K562 (cell line): ENCODE measurements around the gene EPHB2. TPM values are rescaled to one million over a fixed set of nuclear protein-coding genes. Genes with fewer than 3 reads are reported as not detected.

ENCODE experiments used
- ATAC-seq: fragments of 200-7000 bp; cut with Tn5 transposase; 3 replicates; pipeline ENCODE4 v1.9.1; 2020; ENCODE audit warnings: moderate library complexity
- BruUV-seq: library from RNA; stranded (reverse); fragments of 400-500 nt; replicated peaks from 2 replicates; lab custom pipeline; 2021; lab: Mats Ljungman, UMichigan
- CTCF ChIA-PET: fragments of 300-600 bp; formaldehyde crosslinking; extraction: SDS; loops from one replicate; lab custom pipeline; 2021; ENCODE audit warnings: low intra/inter-chr PET ratio; lab: Yijun Ruan, JAX
- POLR2A ChIA-PET: fragments of 300-600, 350-650 bp; sonication (Branson Sonifier 250); formaldehyde crosslinking; extraction: SDS; loops from one replicate; lab custom pipeline; 2021; ENCODE audit warnings: antibody characterized with exemption, inconsistent platforms; lab: Yijun Ruan, JAX
- DNase-seq, 4 experiments: peaks; one replicate each; pipeline versions ENCODE4 v3.0.0 to v3.0.0-alpha.2; 2011 to 2018; ENCODE audit warnings: low spot score in 3 of 4, mixed read lengths in 3 of 4; ENCODE audit errors: extremely low read depth in 1 of 4
- FAIRE-seq: peaks from 2 replicates; lab custom pipeline; 2011; peaks lifted over from hg19 to GRCh38; lab: Jason Lieb, UNC
- H2AFZ ChIP-seq: 2 replicates; pipeline ENCODE4 v1.6.0; 2011; ENCODE audit warnings: low read depth, low read length, control low read depth, inconsistent platforms
- H3K27ac ChIP-seq: fragments of 200-600 bp; 3 replicates; pipeline ENCODE4 v1.8.0; 2011; ENCODE audit warnings: low read depth, mild to moderate bottlenecking, control low read depth, inconsistent platforms, low read length, moderate library complexity, mixed read lengths; ENCODE audit errors: extremely low read depth
- H3K27me3 ChIP-seq, 2 experiments: fragments of 300-600 bp in 1 of 2; 2 replicates in 1 of 2; 3 replicates in 1 of 2; pipeline versions ENCODE4 v1.6.0 to v1.8.0; 2011; ENCODE audit warnings: inconsistent platforms in 2 of 2, low read length in 2 of 2, mild to moderate bottlenecking in 1 of 2, mixed read lengths in 1 of 2, moderate library complexity in 1 of 2; ENCODE audit not compliant: control insufficient read depth in 2 of 2, insufficient read depth in 2 of 2
- H3K36me3 ChIP-seq: fragments of 300-600 bp; 3 replicates; pipeline ENCODE4 v1.8.0; 2011; ENCODE audit warnings: mild to moderate bottlenecking, low read length, inconsistent platforms; ENCODE audit not compliant: control insufficient read depth, insufficient read depth
- H3K4me1 ChIP-seq, 2 experiments: fragments of 200-600 bp in 1 of 2; replicated peaks in 1 of 2; 2 replicates in 1 of 2; 3 replicates in 1 of 2; pipeline versions ENCODE4 v1.5.1 to v1.8.0; 2011; ENCODE audit warnings: inconsistent platforms in 2 of 2, low read length in 2 of 2, mild to moderate bottlenecking in 1 of 2, mixed read lengths in 1 of 2, moderate library complexity in 1 of 2; ENCODE audit not compliant: control insufficient read depth in 2 of 2, insufficient read depth in 2 of 2
- H3K4me2 ChIP-seq: 2 replicates; pipeline ENCODE4 v1.6.1; 2011; ENCODE audit warnings: low read length, control low read depth, inconsistent platforms, mixed read lengths; ENCODE audit not compliant: insufficient read depth
- H3K4me3 ChIP-seq: fragments of 200-600 bp; sonication (generic), shearing (Covaris generic); 2 replicates; pipeline ENCODE4 v1.5.1; 2016; ENCODE audit warnings: control low read depth, inconsistent platforms
- H3K79me2 ChIP-seq: fragments of 200-600 bp; 3 replicates; pipeline ENCODE4 v1.8.0; 2011; ENCODE audit warnings: low read length, inconsistent platforms; ENCODE audit not compliant: control insufficient read depth, insufficient read depth
- H3K9ac ChIP-seq, 2 experiments: 2 replicates each; pipeline versions ENCODE4 v1.6.0 to v1.6.1; 2011; ENCODE audit warnings: low read depth in 2 of 2, low read length in 2 of 2, control low read depth in 1 of 2, inconsistent platforms in 1 of 2, mild to moderate bottlenecking in 1 of 2, mixed read lengths in 1 of 2; ENCODE audit not compliant: insufficient read depth in 1 of 2
- H3K9me1 ChIP-seq: one replicate; pipeline ENCODE4 v1.6.0; 2011; ENCODE audit warnings: inconsistent platforms, mild to moderate bottlenecking, low read length, moderate library complexity; ENCODE audit not compliant: control insufficient read depth, insufficient read depth
- H3K9me3 ChIP-seq: replicated peaks from 2 replicates; pipeline ENCODE4 v1.5.1; 2011; ENCODE audit warnings: low read depth, low read length, inconsistent platforms; ENCODE audit not compliant: control insufficient read depth, insufficient read depth
- H4K20me1 ChIP-seq: replicated peaks from 2 replicates; pipeline ENCODE4 v1.6.1; 2011; ENCODE audit warnings: low read length, inconsistent platforms, mixed read lengths; ENCODE audit not compliant: control insufficient read depth, insufficient read depth
- BACH1 ChIP-seq: fragments of 200-800 bp; sonication (Bioruptor generic); IDR thresholded peaks from 2 replicates; pipeline ENCODE4 v1.6.1; 2016; ENCODE audit warnings: missing genetic modification characterization, missing compliant biosample characterization
- CBX3 ChIP-seq, 2 experiments: IDR thresholded peaks; 1 replicate in 1 of 2; 2 replicates in 1 of 2; pipeline ENCODE4 v1.6.1; 2012; ENCODE audit warnings: inconsistent platforms in 2 of 2, low read length in 2 of 2, borderline replicate concordance in 1 of 2, control low read depth in 1 of 2
- CTBP1 ChIP-seq: fragments of 450-650 bp; IDR thresholded peaks from 2 replicates; pipeline ENCODE4 v1.6.1; 2016; ENCODE audit warnings: borderline replicate concordance
- ETV6 ChIP-seq, 3 experiments: fragments of 150-350 bp in 1 of 3; sonication (generic) in 1 of 3; formaldehyde crosslinking in 1 of 3; IDR thresholded peaks; 2 replicates each; pipeline versions ENCODE4 v1.6.1 to v1.8.0; 2014 to 2022; ENCODE audit warnings: borderline replicate concordance in 2 of 3, low read depth in 2 of 3, antibody characterized with exemption in 1 of 3, low read length in 1 of 3, mild to moderate bottlenecking in 1 of 3, missing genetic modification reagents in 1 of 3
- HDAC1 ChIP-seq, 2 experiments: fragments of 450-650 bp; IDR thresholded peaks; 2 replicates each; pipeline ENCODE4 v1.6.1; 2016 to 2017; ENCODE audit warnings: inconsistent platforms in 1 of 2, mild to moderate bottlenecking in 1 of 2, moderate library complexity in 1 of 2
- KDM4B ChIP-seq, 2 experiments: fragments of 450-650 bp in 1 of 2; sonication (generic) in 1 of 2; IDR thresholded peaks; 2 replicates each; pipeline ENCODE4 v1.6.1; 2016 to 2017; ENCODE audit warnings: borderline replicate concordance in 2 of 2, antibody characterized with exemption in 1 of 2, low read depth in 1 of 2, mild to moderate bottlenecking in 1 of 2
- MLLT1 ChIP-seq, 2 experiments: fragments of 450-650 bp; IDR thresholded peaks; 2 replicates each; pipeline ENCODE4 v1.6.1; 2016
- NR0B1 ChIP-seq: fragments of 450-650 bp; IDR thresholded peaks from one replicate; pipeline ENCODE4 v1.6.1; 2018; ENCODE audit warnings: mild to moderate bottlenecking, moderate library complexity; ENCODE audit not compliant: partially characterized antibody
- PHB ChIP-seq: fragments of 250-450 bp; sonication (Bioruptor Pico); IDR thresholded peaks from 2 replicates; pipeline ENCODE4 v1.5.0; 2021
- RBFOX2 ChIP-seq: fragments of 200-400 bp; formaldehyde crosslinking; IDR thresholded peaks from 2 replicates; pipeline ENCODE4 v1.6.1; 2017; ENCODE audit warnings: low read depth, mild to moderate bottlenecking, low read length, moderate library complexity
- U2AF1 ChIP-seq: fragments of 200-400 bp; formaldehyde crosslinking; optimal IDR thresholded peaks from 2 replicates; pipeline ENCODE3; 2017; ENCODE audit warnings: mild to moderate bottlenecking, low read depth, low read length, moderate library complexity
- ZBTB12 ChIP-seq: fragments of 250-450 bp; sonication (Bioruptor Pico); IDR thresholded peaks from 2 replicates; pipeline ENCODE4 v1.4.0; 2020
- ZBTB2 ChIP-seq: fragments of 450-650 bp; IDR thresholded peaks from 2 replicates; pipeline ENCODE4 v1.6.1; 2016; ENCODE audit warnings: antibody characterized with exemption
- ZKSCAN8 ChIP-seq: fragments of 200-800 bp; sonication (Bioruptor generic); IDR thresholded peaks from 2 replicates; pipeline ENCODE4 v1.6.1; 2016; ENCODE audit warnings: missing genetic modification characterization, missing compliant biosample characterization
- ZNF655 ChIP-seq: fragments of 250-450 bp; sonication (Bioruptor Pico); IDR thresholded peaks from 2 replicates; pipeline ENCODE4 v1.5.0; 2021
- ZSCAN29 ChIP-seq: fragments of 450-650 bp; IDR thresholded peaks from 2 replicates; pipeline ENCODE4 v1.6.1; 2017
- WGBS: fragments of 100-300 bp; shearing (Covaris generic); methylation state at CpG from one replicate; pipeline ENCODE4 v1.1.6; 2016; ENCODE audit warnings: low coverage, mixed read lengths; ENCODE audit not compliant: insufficient coverage; ENCODE audit errors: missing lambda C conversion rate; 5-methylcytosine and 5-hydroxymethylcytosine counted together
- in situ Hi-C: fragments of 300-500 bp; cut with MboI; formaldehyde crosslinking; loops from 4 replicates; pipeline ENCODE4 v1.15.0; 2018; ENCODE audit warnings: inconsistent platforms, mixed read lengths
- intact Hi-C: fragments of 100-400 bp; cut with micrococcal nuclease; formaldehyde crosslinking; loops from 2 replicates; pipeline ENCODE4 v1.14.2; 2022
- polyA plus RNA-seq, 8 experiments: library from polyadenylated mRNA; depleted of rRNA in 4 of 8; stranded (reverse) in 5 of 8; unstranded in 3 of 8; fragments of >200 nt; fragmentation: Nextera tagmentation in 2 of 8; fragmentation: Illumina TruSeq in 1 of 8; extraction: Ambion mirVana in 2 of 8; extraction: Trizol in 1 of 8; gene quantifications; 2 replicates each; pipeline versions ENCODE4 v1.2.1 to v1.2.3, GENCODE V29; 2011 to 2014; ENCODE audit warnings: inconsistent platforms in 1 of 8, missing spikeins in 1 of 8
- total RNA-seq, 7 experiments: library from RNA; depleted of rRNA in 6 of 7; stranded (reverse); fragments of >200 nt in 6 of 7; fragmentation: Illumina TruSeq in 2 of 7; extraction: Trizol in 2 of 7; gene quantifications; 2 replicates each; pipeline versions ENCODE4 v1.2.1 to v1.2.3, GENCODE V29; 2011 to 2021; ENCODE audit warnings: low replicate concordance in 1 of 7

The EPHB2 gene
- total and polyA plus RNA-seq, 9 of the 15 experiments (the other 6 are each of a cell fraction or from before 2014, with no cell fraction given): not detected

GRCh38 chr1:22788254-22788661 lies 77.6 kb downstream of the EPHB2 start:
- POLR2A ChIA-PET: interaction anchor here (0.6 kb wide), 1 partner anchor 9 kb away, joined by 5 read pairs; no protein-coding TSS in a partner anchor
- intact Hi-C loops (no loop called here), in situ Hi-C loops (no loop called here)
- no TSS peak for BruUV-seq
- Histone ChIP-seq H3K9ac (no peak overlapping the region), H3K9me3 (no peaks in the 10 kb centered on the region), H3K79me2 (no peaks in the 10 kb centered on the region), H3K4me2 (no peak overlapping the region), H3K27ac (no peak overlapping the region), H2AFZ (no peak overlapping the region), H3K27me3 (peaks cover 23 to 39% of the 10 kb centered on the region in 2 experiments), H3K9me1 (no peaks in the 10 kb centered on the region), H3K4me3 (no peak overlapping the region), H3K4me1 (peaks cover 0 to 4% of the 10 kb centered on the region in 2 experiments; a peak in 1 of 5 replicates), H3K36me3 (no peaks in the 10 kb centered on the region), H4K20me1 (peaks cover 21% of the 10 kb centered on the region)
- 0% methylated on average over 2 of the region's 2 CpGs for WGBS
- FAIRE-seq (no peak), ATAC-seq (no peak), DNase-seq (no peak)
- CTCF ChIA-PET: no interaction called here
- TF ChIP-seq ETV6 (IDR thresholded peaks at IDR 0.05; ENCODE audit: borderline replicate concordance in 1 of 2, low read depth in 2 of 2, low read length in 1 of 2): no peak
- TF ChIP-seq ETV6 (CRISPR knock-in tag; IDR thresholded peaks at IDR 0.05; ENCODE audit: borderline replicate concordance): no peak
- no peak for TF ChIP-seq CBX3 (IDR thresholded peaks at IDR 0.05; ENCODE audit: borderline replicate concordance in 1 of 2, low read length in 2 of 2)
- no peak for TF ChIP-seq KDM4B (IDR thresholded peaks at IDR 0.05; ENCODE audit: borderline replicate concordance in 2 of 2, low read depth in 1 of 2)
- TF ChIP-seq ZKSCAN8: no peak
- no peak for TF ChIP-seq RBFOX2
- TF ChIP-seq ZBTB12 (CRISPR knock-in tag): no peak
- TF ChIP-seq MLLT1 (IDR thresholded peaks at IDR 0.05): no peak
- no peak for TF ChIP-seq PHB (CRISPR knock-in tag)
- no peak for TF ChIP-seq BACH1
- no peak for TF ChIP-seq CTBP1
- TF ChIP-seq NR0B1: no peak
- TF ChIP-seq ZNF655: no peak
- TF ChIP-seq HDAC1 (IDR thresholded peaks at IDR 0.05): no peak
- TF ChIP-seq U2AF1: no peak
- no peak for TF ChIP-seq ZSCAN29
- no peak for TF ChIP-seq ZBTB2
